ENCODE data around the gene SMO.
"Not testable (repeated sequence)": the region's sequence is repeated elsewhere in the genome, so short reads cannot be mapped to it uniquely, and the experiment has no call there.

The SMO gene

DNA sequence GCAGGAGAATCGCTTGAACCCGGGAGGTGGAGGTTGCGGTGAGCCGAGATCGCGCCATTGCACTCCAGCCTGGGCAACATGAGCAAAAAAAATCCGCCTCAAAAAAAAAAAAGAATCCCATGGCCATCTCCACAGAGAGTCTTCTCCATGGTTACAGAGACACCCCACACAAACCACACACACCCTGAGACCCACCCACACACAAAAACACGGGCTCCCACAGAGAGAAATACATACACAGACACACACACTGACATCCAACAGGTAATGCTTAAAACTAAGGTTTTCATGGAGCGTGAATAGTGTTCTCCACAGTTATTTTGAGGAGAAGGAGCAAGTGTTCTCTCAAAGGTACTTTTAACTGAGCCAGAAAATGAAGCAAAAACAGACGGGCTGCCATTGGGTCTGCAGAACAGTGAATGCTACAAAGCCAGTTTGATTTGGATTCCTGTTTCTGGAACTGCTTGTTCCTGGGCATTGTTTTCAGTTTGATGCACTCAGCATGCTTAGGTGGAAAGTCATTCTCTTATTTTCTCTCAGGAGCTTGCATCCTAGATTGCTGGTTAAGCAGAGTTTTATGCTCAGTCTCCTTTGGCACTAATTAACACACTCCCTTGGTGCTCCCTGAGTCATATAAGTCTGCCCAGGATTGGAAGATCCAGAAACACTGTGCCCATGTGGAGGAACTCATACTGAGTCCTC, 51.8 kb downstream of the SMO start:
- no peak for DNase-seq (ENCODE audit: low read depth)

DNA sequence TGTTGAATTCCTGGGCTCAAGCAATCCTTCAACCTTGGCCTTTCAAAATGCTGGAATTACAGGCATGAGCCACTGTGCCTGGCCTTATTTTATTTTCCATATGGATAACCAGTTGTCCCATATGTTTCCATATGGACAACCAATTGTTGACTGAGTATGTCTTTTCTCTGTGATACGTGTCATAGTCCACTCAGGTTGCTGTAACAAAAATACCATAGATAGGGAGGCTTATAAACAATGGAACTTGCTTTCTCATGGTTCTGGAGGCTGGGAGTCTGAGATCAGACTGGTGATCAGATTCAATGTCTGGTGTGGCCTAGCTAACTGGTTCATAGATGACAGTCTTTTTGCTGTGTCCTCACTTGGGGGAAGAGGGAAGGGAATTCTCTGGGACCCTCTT, 55.8 kb downstream of the SMO start:
- DNase-seq (ENCODE audit: low read depth): no peak

DNA sequence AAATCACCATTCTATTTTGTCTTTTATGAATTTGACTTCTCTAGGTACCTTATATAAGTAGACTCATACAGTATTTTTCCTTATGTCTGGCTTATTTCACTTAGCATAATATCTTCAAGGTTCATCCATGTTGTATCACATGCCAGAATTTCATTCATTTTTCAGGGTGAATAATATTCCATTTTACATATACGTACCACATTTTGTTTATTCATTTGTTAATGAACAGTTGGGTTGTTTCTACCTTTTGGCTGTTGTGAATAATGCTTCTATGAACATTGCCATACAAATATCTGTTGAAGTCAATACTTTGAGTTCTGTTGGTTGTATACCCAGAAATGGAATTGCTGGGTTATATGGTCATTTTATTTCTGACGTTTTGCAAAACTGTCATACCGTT, 57.1 kb downstream of the SMO start:
- DNase-seq (ENCODE audit: low read depth): no peak

DNA sequence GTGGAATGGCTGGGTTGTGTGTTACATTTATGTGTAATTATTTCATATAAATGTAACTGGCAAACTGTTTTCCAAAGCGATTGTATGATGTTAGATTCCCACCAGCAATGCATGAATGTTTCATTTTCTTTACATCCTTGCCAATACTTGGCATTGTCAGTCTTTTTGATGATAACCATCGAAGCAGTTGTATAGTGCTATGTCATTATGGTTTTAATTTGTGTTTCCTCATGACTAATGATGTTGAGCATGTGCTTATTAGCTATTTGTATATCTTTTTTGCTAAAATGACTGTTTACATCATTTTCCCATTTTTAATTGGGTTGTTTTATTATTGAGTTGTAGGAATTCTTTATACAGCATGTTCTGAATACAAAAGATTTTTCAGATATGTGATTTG, 58.7 kb downstream of the SMO start:
- DNase-seq (ENCODE audit: low read depth): no peak

DNA sequence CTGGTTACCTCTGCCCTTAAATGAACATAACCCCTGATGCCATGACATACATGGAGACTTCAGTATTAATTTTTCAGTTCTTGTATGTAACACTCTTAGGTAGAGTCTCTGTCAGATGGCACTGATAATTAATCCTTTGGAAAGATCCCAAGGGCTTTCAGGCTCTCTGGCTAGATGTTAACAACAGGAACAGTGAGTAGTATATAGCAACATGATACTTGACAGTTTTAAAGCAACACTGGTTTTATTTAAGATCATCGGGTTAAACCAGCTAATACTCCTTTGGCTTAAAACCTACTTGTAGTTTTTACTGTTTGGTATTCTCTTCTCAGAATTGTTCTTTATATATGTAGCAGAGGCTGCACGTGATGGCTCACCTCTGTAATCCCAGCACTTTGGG, 63.7 kb downstream of the SMO start:
- DNase-seq (ENCODE audit: low read depth): no peak

DNA sequence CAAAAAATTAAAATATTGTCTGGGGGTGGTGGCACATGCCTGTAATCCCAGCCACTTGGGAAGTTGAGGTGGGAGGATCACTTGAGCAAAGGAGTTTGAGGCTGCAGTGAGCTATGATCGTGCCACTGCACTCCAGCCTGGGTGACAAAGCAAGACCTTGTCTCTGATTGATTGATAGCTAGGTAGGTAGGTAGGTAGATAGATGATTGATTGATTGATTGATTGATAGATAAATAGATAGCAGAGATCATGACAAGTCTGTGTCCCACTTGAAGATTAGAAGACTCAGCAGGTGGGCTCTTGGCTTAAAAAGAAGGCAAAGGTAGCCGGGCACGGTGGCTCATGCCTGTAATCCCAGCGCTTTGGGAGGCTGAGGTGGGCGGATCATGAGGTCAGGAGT, 64.2 kb downstream of the SMO start:
- DNase-seq (ENCODE audit: low read depth): not testable (repeated sequence)

DNA sequence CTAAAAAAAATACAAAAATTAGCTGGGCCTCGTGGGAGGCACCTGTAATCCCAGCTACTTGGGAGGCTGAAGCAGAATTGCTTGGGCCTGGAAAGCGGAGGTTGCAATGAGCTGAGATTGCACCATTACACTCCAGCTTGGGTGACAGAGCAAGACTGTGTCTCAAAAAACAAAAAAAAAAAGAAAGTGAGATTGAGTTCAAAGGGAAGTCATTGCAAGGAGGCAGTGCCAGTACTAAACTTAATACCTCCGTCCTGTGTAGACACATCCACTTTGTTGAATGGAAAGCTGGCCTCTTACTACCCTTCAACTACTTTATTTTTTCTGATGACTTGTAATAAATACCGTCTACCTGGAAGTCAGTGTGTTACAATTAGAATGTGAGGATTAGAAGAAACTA, 67.4 kb downstream of the SMO start:
- DNase-seq (ENCODE audit: low read depth): no peak

DNA sequence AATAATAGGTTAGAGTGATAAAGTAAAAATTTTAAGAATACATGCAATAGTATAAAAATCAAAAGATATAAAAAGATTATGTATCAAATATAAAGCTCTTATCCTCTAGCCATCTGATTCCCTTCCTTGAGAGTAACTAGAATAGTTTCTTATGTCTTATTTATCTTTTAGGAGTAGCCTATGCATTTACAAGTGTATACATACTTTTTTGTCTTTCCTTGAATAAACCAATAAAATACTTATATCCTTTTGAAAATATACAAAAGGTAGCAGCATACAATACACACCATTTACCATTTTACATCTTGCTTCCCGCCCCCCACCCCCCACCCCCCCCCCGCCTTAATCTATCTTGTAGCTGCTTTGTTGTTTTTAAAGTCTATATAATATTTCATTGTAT, 67.8 kb downstream of the SMO start:
- no peak for DNase-seq (ENCODE audit: low read depth)

DNA sequence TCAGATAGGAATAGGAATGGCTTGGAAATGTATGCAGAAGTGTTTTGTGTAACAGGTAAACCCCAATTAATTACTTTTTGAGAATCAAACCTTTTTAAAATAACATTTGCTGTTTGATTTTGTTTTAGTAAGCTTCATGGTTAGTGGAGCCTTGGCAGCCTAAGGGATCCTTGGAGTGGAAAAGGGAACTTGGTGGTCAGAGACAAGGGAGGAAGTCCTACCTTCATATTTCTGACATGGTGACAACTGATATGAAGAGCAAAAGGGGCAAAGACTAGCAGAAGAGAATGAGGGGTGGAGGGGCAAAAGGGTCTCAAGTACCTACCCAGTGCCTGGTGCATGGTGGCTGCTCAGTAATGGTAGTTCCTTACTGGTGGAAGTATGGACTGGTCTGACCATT, 68.7 kb downstream of the SMO start:
- no peak for DNase-seq (ENCODE audit: low read depth)

DNA sequence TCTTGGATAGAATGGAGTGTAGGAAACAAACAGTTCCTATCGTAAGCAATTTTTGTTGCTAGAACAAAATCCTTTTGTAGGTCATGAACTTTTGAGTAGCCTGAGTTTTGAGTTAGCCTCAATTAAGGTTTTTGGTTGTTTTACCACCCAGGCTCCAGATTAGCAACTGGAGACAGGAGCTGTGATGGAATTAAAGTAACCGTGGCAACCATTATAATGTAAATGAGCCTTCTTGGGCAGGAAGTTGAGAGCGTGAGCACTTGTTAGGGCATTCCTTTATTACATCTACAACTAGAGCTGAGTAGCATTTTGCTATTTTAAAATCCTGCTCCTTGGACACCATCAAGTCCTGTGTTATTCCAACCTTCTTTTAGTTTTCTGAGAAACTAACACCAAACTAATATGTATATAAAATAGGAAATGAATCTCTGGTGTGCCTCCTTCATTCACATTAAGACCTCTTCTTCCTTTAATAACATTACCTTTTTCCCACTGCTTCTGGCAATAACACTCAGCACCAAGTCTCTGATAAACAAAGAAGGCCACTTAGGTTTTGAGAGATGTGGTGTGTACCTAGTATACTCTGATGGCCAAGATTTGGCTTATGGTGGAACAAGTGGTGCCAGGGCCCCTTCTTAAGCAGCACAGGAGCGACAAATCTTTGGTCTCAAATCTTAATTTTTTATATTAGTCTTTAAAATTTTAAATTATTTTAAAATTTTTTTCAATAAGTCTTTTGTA, 70.4 kb downstream of the SMO start:
- no peak for DNase-seq (ENCODE audit: low read depth)

DNA sequence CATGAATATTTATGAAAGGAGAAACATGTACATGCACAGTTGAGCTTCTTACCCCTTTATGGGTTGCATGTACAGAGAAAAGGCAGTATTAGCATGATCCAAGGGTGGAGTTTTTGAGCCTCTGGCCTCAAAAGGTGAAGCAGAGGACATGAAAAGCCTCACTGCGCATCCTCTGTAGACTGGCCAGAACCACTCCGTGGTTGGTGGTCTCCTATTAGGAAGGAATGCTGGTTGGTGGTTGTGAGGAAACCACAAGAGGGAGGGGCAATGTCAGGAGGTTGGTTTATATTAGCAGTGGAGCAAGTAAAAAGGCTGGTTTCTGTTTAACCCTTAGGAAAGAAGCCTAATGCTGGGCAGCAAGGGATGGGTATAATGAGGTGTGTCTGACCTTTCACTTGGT, 73.9 kb downstream of the SMO start:
- DNase-seq (ENCODE audit: low read depth): no peak

Measured in ELR (cell line).